B cell (primary cell): ENCODE results near the gene NT5C1B. TPM values are rescaled to one million over a fixed set of nuclear protein-coding genes. Genes with fewer than 3 reads are reported as not detected.

Experiments
- ATAC-seq: fragments of 200-7000 bp; cut with Tn5 transposase; one replicate; pipeline ENCODE4 v1.10.0; 2021; ENCODE audit warnings: low read depth, mild to moderate bottlenecking, moderate number of reproducible peaks, moderate library complexity
- CTCF ChIA-PET: fragments of 350-600 bp; sonication (Branson Sonifier 250); formaldehyde crosslinking; loops from one replicate; lab custom pipeline; 2021; ENCODE audit warnings: antibody characterized with exemption, inconsistent platforms; lab: Charles Lee
- POLR2A ChIA-PET: fragments of 350-600 bp; sonication (Branson Sonifier 250); formaldehyde crosslinking; loops from one replicate; lab custom pipeline; 2021; ENCODE audit warnings: antibody characterized with exemption; lab: Charles Lee
- DNase-seq: peaks from one replicate; pipeline ENCODE4 v3.0.0; 2013
- H2AFZ ChIP-seq: 2 replicates; pipeline ENCODE4 v1.6.1; 2012; ENCODE audit warnings: mild to moderate bottlenecking, low read depth, low read length; ENCODE audit not compliant: insufficient read depth, poor library complexity, severe bottlenecking
- H3K27ac ChIP-seq, 2 donors: 1 replicate in 1 of 2; 2 replicates in 1 of 2; pipeline ENCODE4 v1.5.1; 2012 to 2013; ENCODE audit warnings: low read length in 2 of 2, mild to moderate bottlenecking in 2 of 2, moderate library complexity in 1 of 2
- H3K27me3 ChIP-seq, 4 experiments: fragments of 200-600 bp in 1 of 4; sonication (generic) in 1 of 4; replicated peaks in 1 of 4; 1 replicate in 2 of 4; 2 replicates in 2 of 4; pipeline versions ENCODE4 v1.6.1 to v1.7.0; 2013 to 2016; ENCODE audit warnings: low read length in 3 of 4, mild to moderate bottlenecking in 2 of 4, mixed read lengths in 1 of 4, moderate library complexity in 1 of 4; ENCODE audit not compliant: insufficient read depth in 4 of 4, control insufficient read depth in 3 of 4; ENCODE audit errors: control extremely low read depth in 1 of 4
- H3K36me3 ChIP-seq, 2 experiments: replicated peaks in 1 of 2; 1 replicate in 1 of 2; 2 replicates in 1 of 2; pipeline versions ENCODE4 v1.6.1 to v1.7.1; 2013; ENCODE audit warnings: low read length in 1 of 2; ENCODE audit not compliant: insufficient read depth in 2 of 2, control insufficient read depth in 1 of 2; ENCODE audit errors: control extremely low read depth in 1 of 2, extremely low read depth in 1 of 2
- H3K4me1 ChIP-seq, 2 donors: fragments of 200-600 bp in 1 of 2; sonication (generic) in 1 of 2; 1 replicate in 1 of 2; 2 replicates in 1 of 2; pipeline versions ENCODE4 v1.5.1 to v1.6.1; 2013 to 2017; ENCODE audit warnings: low read length in 2 of 2; ENCODE audit not compliant: control insufficient read depth in 2 of 2, insufficient read depth in 2 of 2
- H3K4me2 ChIP-seq: replicated peaks from 2 replicates; pipeline ENCODE3; 2012; ENCODE audit warnings: mild to moderate bottlenecking, low read depth, low read length; ENCODE audit not compliant: poor library complexity, severe bottlenecking
- H3K4me3 ChIP-seq, 5 experiments: fragments of 200-600 bp in 1 of 5; sonication (generic) in 1 of 5; 1 replicate in 3 of 5; 2 replicates in 2 of 5; pipeline versions ENCODE4 v1.5.1 to v1.7.0; 2011 to 2016; ENCODE audit warnings: low read length in 4 of 5, mild to moderate bottlenecking in 4 of 5, low read depth in 2 of 5, control low read depth in 1 of 5, moderate library complexity in 1 of 5; ENCODE audit not compliant: insufficient read depth in 1 of 5; ENCODE audit errors: control extremely low read depth in 1 of 5, extremely low read depth in 1 of 5
- H3K79me2 ChIP-seq: fragments of 200-600 bp; sonication (generic); one replicate; pipeline ENCODE4 v1.6.0; 2016; ENCODE audit warnings: low read length; ENCODE audit not compliant: control insufficient read depth, insufficient read depth
- H3K9ac ChIP-seq: fragments of 200-600 bp; sonication (generic); 2 replicates; pipeline ENCODE4 v1.6.1; 2017; ENCODE audit warnings: mild to moderate bottlenecking, low read length, moderate library complexity
- H3K9me3 ChIP-seq, 3 donors: one replicate each; pipeline versions ENCODE4 v1.6.1 to v1.7.1; 2013; ENCODE audit warnings: low read length in 2 of 3; ENCODE audit not compliant: control insufficient read depth in 2 of 3, insufficient read depth in 1 of 3; ENCODE audit errors: control extremely low read depth in 1 of 3
- H4K20me1 ChIP-seq: 2 replicates; pipeline ENCODE4 v1.6.0; 2012; ENCODE audit warnings: mild to moderate bottlenecking, low read length; ENCODE audit not compliant: insufficient read depth, control insufficient read depth, poor library complexity, severe bottlenecking
- H3K27ac Mint-ChIP-seq: one replicate; pipeline ENCODE4 v1.8.0; 2021; ENCODE audit warnings: mixed read lengths
- H3K27me3 Mint-ChIP-seq: one replicate; pipeline ENCODE4 v1.8.0; 2021; ENCODE audit warnings: mixed read lengths
- H3K4me1 Mint-ChIP-seq: one replicate; pipeline ENCODE4 v1.8.0; 2021; ENCODE audit warnings: mixed read lengths
- H3K4me3 Mint-ChIP-seq: one replicate; pipeline ENCODE4 v1.8.0; 2021; ENCODE audit warnings: mixed read lengths
- H3K9me3 Mint-ChIP-seq: one replicate; pipeline ENCODE4 v1.8.0; 2022; ENCODE audit warnings: mixed read lengths; ENCODE audit not compliant: insufficient read depth
- CTCF ChIP-seq: fragments of 200-600 bp; IDR thresholded peaks from one replicate; pipeline ENCODE4 v1.8.0; 2022; ENCODE audit warnings: antibody characterized with exemption, mild to moderate bottlenecking
- EZH2 ChIP-seq: IDR thresholded peaks from 2 replicates; pipeline ENCODE4 v1.6.1; 2012; ENCODE audit warnings: borderline replicate concordance, low read depth, mild to moderate bottlenecking, moderate library complexity, low read length; ENCODE audit not compliant: insufficient read depth, poor library complexity, severe bottlenecking
- WGBS: methylation state at CpG from one replicate; pipeline ENCODE4 v1.1.5; 2013; ENCODE audit warnings: missing lambda C conversion rate; ENCODE audit not compliant: insufficient coverage; 5-methylcytosine and 5-hydroxymethylcytosine counted together
- intact Hi-C: fragments of 100-400 bp; cut with micrococcal nuclease; formaldehyde crosslinking; loops from one replicate; pipeline ENCODE4 v1.10.0; 2022
- polyA plus RNA-seq: library from polyadenylated mRNA; depleted of rRNA; stranded (reverse); fragments of >200 nt; gene quantifications from 2 replicates; pipeline ENCODE4 v1.2.3, GENCODE V29; 2012
- total RNA-seq, 2 donors: library from RNA; stranded (reverse); fragments of 120-200 nt in 1 of 2; gene quantifications; 1 replicate in 1 of 2; 2 replicates in 1 of 2; pipeline versions ENCODE4 v1.2.3 to v1.2.4, GENCODE V29; 2013 to 2022

Gene NT5C1B
- total and polyA plus RNA-seq, 2 donors (not counting 1 experiment from before 2014, with no cell fraction given): not detected

- CTCF ChIA-PET: no interaction called here
- no peaks in the 10 kb centered on the region for H3K36me3 ChIP-seq
- H3K9me3 ChIP-seq: no peaks in the 10 kb centered on the region
- Mint-ChIP-seq H3K27ac (no peak overlapping the region), H3K4me1 (peaks cover 25% of the 10 kb centered on the region), H3K9me3 (peaks cover 4% of the 10 kb centered on the region), H3K27me3 (no peaks in the 10 kb centered on the region), H3K4me3 (no peak overlapping the region)
- WGBS: no CpG with 5 or more reads among the region's 3 CpGs
- H3K27me3 ChIP-seq: no peaks in the 10 kb centered on the region
- H3K79me2 ChIP-seq: no peaks in the 10 kb centered on the region
- ATAC-seq (no peak), DNase-seq (no peak)
- POLR2A ChIA-PET: no interaction called here
- no peak overlapping the region for H3K9ac ChIP-seq
- H3K27ac ChIP-seq: no peak overlapping the region
- intact Hi-C loops: no loop called here
- TF ChIP-seq EZH2 (no peak), CTCF (no peak)
- no peak overlapping the region for H2AFZ ChIP-seq
- H3K4me2 ChIP-seq: no peak overlapping the region
- H3K4me1 ChIP-seq: peaks cover 10 to 12% of the 10 kb centered on the region in 2 donors
- H4K20me1 ChIP-seq: no peaks in the 10 kb centered on the region
- H3K4me3 ChIP-seq: no peak overlapping the region
These were observed 45.2 kb downstream of the NT5C1B start for GRCh38 chr2:18544171-18544570.

GRCh38 chr2:18540872-18541271 is 48.5 kb downstream of the NT5C1B start:
- peaks cover under 1% of the 10 kb centered on the region in 2 donors for H3K4me1 ChIP-seq
- H3K27me3 ChIP-seq: no peaks in the 10 kb centered on the region
- H3K9ac ChIP-seq: no peak overlapping the region
- ATAC-seq (no peak), DNase-seq (no peak)
- Mint-ChIP-seq H3K27ac (no peak overlapping the region), H3K27me3 (peaks cover 15% of the 10 kb centered on the region), H3K4me1 (peaks cover 4% of the 10 kb centered on the region), H3K9me3 (peaks cover 4% of the 10 kb centered on the region), H3K4me3 (no peak overlapping the region)
- TF ChIP-seq CTCF (no peak), EZH2 (no peak)
- H3K27ac ChIP-seq: no peak overlapping the region
- 80% methylated on average over 1 of the region's 2 CpGs for WGBS
- H3K36me3 ChIP-seq: no peaks in the 10 kb centered on the region
- intact Hi-C loops: no loop called here
- no peak overlapping the region for H3K4me2 ChIP-seq
- no peak overlapping the region for H3K4me3 ChIP-seq
- H3K79me2 ChIP-seq: no peaks in the 10 kb centered on the region
- ChIA-PET CTCF (interaction anchor here (0.6 kb wide), 1 partner anchor 11 kb away, joined by 3 read pairs; no protein-coding TSS in a partner anchor), POLR2A (no interaction called here)
- H3K9me3 ChIP-seq: no peaks in the 10 kb centered on the region
- no peaks in the 10 kb centered on the region for H4K20me1 ChIP-seq
- no peak overlapping the region for H2AFZ ChIP-seq
